HEK293 (cell line): Measurements from ENCODE around the gene SKIL.

Experiments
- CTCF ChIA-PET: fragments of 350-600 bp; formaldehyde crosslinking; extraction: SDS; loops from one replicate; lab custom pipeline; 2021; ENCODE audit warnings: antibody characterized with exemption; lab: Yijun Ruan, JAX
- POLR2A ChIA-PET: fragments of 300-600 bp; formaldehyde crosslinking; extraction: SDS; loops from one replicate; lab custom pipeline; 2020; ENCODE audit warnings: antibody characterized with exemption, inconsistent platforms; lab: Yijun Ruan, JAX
- H3K27ac ChIP-seq: fragments of 200-500 bp; sonication (Bioruptor generic); 2 replicates; pipeline ENCODE4 v1.5.1; 2014; ENCODE audit warnings: low read depth, low read length, control low read depth, inconsistent platforms; ENCODE audit errors: extremely low read depth
- H3K36me3 ChIP-seq, 2 experiments: fragments of 200-500 bp in 1 of 2; sonication (Bioruptor generic) in 1 of 2; 1 replicate in 1 of 2; 2 replicates in 1 of 2; pipeline ENCODE4 v1.5.1; 2014 to 2017; ENCODE audit warnings: inconsistent platforms in 2 of 2, low read length in 2 of 2; ENCODE audit not compliant: control insufficient read depth in 2 of 2, insufficient read depth in 1 of 2
- H3K4me1 ChIP-seq: fragments of 200-500 bp; sonication (Bioruptor generic); 2 replicates; pipeline ENCODE4 v1.5.1; 2014; ENCODE audit warnings: mild to moderate bottlenecking, low read length, inconsistent platforms; ENCODE audit not compliant: control insufficient read depth, insufficient read depth
- H3K4me3 ChIP-seq: 2 replicates; pipeline ENCODE4 v1.5.1; 2011; ENCODE audit warnings: low read depth, mild to moderate bottlenecking, control low read depth, low read length, moderate library complexity
- H3K9me3 ChIP-seq: fragments of 200-500 bp; sonication (Bioruptor generic); 2 replicates; pipeline ENCODE4 v1.5.1; 2014; ENCODE audit warnings: low read depth, low read length, inconsistent platforms; ENCODE audit not compliant: control insufficient read depth, insufficient read depth
- HOXC10 ChIP-seq: sonication (generic); formaldehyde crosslinking; IDR thresholded peaks from 2 replicates; pipeline ENCODE4 v1.8.1; 2023; ENCODE audit warnings: mild to moderate bottlenecking, missing genetic modification reagents
- YY1 ChIP-seq: fragments of 450-650 bp; formaldehyde crosslinking; IDR thresholded peaks from 2 replicates; pipeline ENCODE4 v1.5.1; 2018; ENCODE audit warnings: missing biosample characterization, missing genetic modification characterization
- ZFHX2 ChIP-seq: fragments of 450-650 bp; formaldehyde crosslinking; conservative IDR thresholded peaks from 2 replicates; pipeline ENCODE4 v1.5.1; 2016; ENCODE audit warnings: missing biosample characterization, missing genetic modification characterization
- ZNF112 ChIP-seq: fragments of 450-650 bp; formaldehyde crosslinking; IDR thresholded peaks from 2 replicates; pipeline ENCODE4 v1.5.0; 2017; ENCODE audit warnings: missing biosample characterization, missing genetic modification characterization
- ZNF132 ChIP-seq: fragments of 450-650 bp; formaldehyde crosslinking; IDR thresholded peaks from 2 replicates; pipeline ENCODE4 v1.5.1; 2017; ENCODE audit warnings: missing biosample characterization, missing genetic modification characterization, borderline replicate concordance
- ZNF175 ChIP-seq: fragments of 450-650 bp; formaldehyde crosslinking; IDR thresholded peaks from 2 replicates; pipeline ENCODE4 v1.5.1; 2016; ENCODE audit warnings: missing biosample characterization, missing genetic modification characterization
- ZNF239 ChIP-seq: fragments of 450-650 bp; formaldehyde crosslinking; IDR thresholded peaks from 2 replicates; pipeline ENCODE4 v1.5.1; 2016; ENCODE audit warnings: missing biosample characterization, missing genetic modification characterization
- ZNF248 ChIP-seq: fragments of 450-650 bp; formaldehyde crosslinking; IDR thresholded peaks from 2 replicates; pipeline ENCODE4 v1.5.1; 2017; ENCODE audit warnings: missing biosample characterization, missing genetic modification characterization
- ZNF324 ChIP-seq: fragments of 450-650 bp; formaldehyde crosslinking; IDR thresholded peaks from 2 replicates; pipeline ENCODE4 v1.5.1; 2016; ENCODE audit warnings: missing biosample characterization, missing genetic modification characterization
- ZNF404 ChIP-seq: fragments of 450-650 bp; formaldehyde crosslinking; IDR thresholded peaks from 2 replicates; pipeline ENCODE4 v1.5.1; 2017; ENCODE audit warnings: missing biosample characterization, missing genetic modification characterization
- ZNF529 ChIP-seq: fragments of 450-650 bp; formaldehyde crosslinking; IDR thresholded peaks from 2 replicates; pipeline ENCODE4 v1.5.1; 2017; ENCODE audit warnings: missing genetic modification characterization, missing biosample characterization; ENCODE audit not compliant: insufficient replicate concordance
- ZNF585B ChIP-seq: fragments of 450-650 bp; formaldehyde crosslinking; IDR thresholded peaks from 2 replicates; pipeline ENCODE4 v1.5.1; 2016; ENCODE audit warnings: missing biosample characterization, missing genetic modification characterization
- ZNF596 ChIP-seq: fragments of 450-650 bp; IDR thresholded peaks from 2 replicates; pipeline ENCODE4 v1.5.0; 2018; ENCODE audit warnings: missing biosample characterization, mild to moderate bottlenecking, missing genetic modification characterization, moderate library complexity
- ZNF610 ChIP-seq: fragments of 450-650 bp; formaldehyde crosslinking; IDR thresholded peaks from 2 replicates; pipeline ENCODE4 v1.5.1; 2016; ENCODE audit warnings: missing biosample characterization, missing genetic modification characterization, borderline replicate concordance
- ZNF791 ChIP-seq: fragments of 450-650 bp; formaldehyde crosslinking; IDR thresholded peaks from 2 replicates; pipeline ENCODE4 v1.5.1; 2016; ENCODE audit warnings: missing biosample characterization, missing genetic modification characterization
- ZNF792 ChIP-seq: fragments of 450-650 bp; formaldehyde crosslinking; IDR thresholded peaks from 2 replicates; pipeline ENCODE4 v1.5.1; 2016; ENCODE audit warnings: missing biosample characterization, missing genetic modification characterization
- ZXDB ChIP-seq: fragments of 450-650 bp; formaldehyde crosslinking; IDR thresholded peaks from 2 replicates; pipeline ENCODE4 v1.5.1; 2016; ENCODE audit warnings: missing biosample characterization, missing genetic modification characterization
- TF ChIP-seq, protein P1 (sequence below): IDR thresholded peaks from 2 replicates; pipeline ENCODE4 v1.6.1; 2011; ENCODE audit warnings: mild to moderate bottlenecking, low read depth, low read length, borderline replicate concordance
- TF ChIP-seq, protein P2 (sequence below): fragments of 450-650 bp; formaldehyde crosslinking; IDR thresholded peaks from 2 replicates; pipeline ENCODE4 v1.5.1; 2017; ENCODE audit warnings: missing biosample characterization, missing genetic modification characterization
- TF ChIP-seq, protein P3 (sequence below): fragments of 450-650 bp; formaldehyde crosslinking; IDR thresholded peaks from 2 replicates; pipeline ENCODE4 v1.5.1; 2016; ENCODE audit warnings: missing biosample characterization, missing genetic modification characterization, borderline replicate concordance
- TF ChIP-seq, protein P4 (sequence below): fragments of 450-650 bp; formaldehyde crosslinking; IDR thresholded peaks from 2 replicates; pipeline ENCODE4 v1.5.1; 2016; ENCODE audit warnings: missing biosample characterization, missing genetic modification characterization

Gene SKIL

DNA sequence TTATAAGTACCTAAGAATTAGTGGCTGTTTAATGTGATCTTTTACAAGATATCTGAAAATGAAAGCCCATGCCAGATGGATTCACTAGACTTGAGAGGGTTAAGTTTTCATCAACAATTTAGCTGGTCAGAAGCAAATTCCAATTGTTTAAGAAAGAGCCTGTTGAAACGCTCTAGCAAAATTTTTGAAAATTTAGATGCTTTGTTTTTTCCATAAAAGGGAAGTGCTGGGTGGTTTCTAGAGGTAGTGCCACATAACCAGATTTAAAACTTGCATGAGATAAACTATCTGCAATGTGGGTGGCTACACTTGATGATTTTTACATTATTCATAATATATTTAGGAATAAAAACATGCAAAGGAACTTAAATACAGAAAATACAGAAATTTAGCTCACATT is 48.5 kb upstream of the SKIL start:
- ChIA-PET POLR2A (interaction anchor here (1.5 kb wide), 1 partner anchor 74 kb away, joined by 3 read pairs; no protein-coding TSS in a partner anchor), CTCF (interaction anchor here (0.7 to 1.6 kb wide), 8 partner anchors 11 to 503 kb away, joined by 3 to 9 read pairs (median 6); no protein-coding TSS in a partner anchor)
- no peaks in the 10 kb centered on the region; a peak in 1 of 3 replicates for H3K36me3 ChIP-seq
- H3K4me1 ChIP-seq = no peaks in the 10 kb centered on the region
- no peak for TF ChIP-seq ZNF175 (tag by site-specific recombination)
- TF ChIP-seq, protein P1, sequence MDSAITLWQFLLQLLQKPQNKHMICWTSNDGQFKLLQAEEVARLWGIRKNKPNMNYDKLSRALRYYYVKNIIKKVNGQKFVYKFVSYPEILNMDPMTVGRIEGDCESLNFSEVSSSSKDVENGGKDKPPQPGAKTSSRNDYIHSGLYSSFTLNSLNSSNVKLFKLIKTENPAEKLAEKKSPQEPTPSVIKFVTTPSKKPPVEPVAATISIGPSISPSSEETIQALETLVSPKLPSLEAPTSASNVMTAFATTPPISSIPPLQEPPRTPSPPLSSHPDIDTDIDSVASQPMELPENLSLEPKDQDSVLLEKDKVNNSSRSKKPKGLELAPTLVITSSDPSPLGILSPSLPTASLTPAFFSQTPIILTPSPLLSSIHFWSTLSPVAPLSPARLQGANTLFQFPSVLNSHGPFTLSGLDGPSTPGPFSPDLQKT = no peak
- TF ChIP-seq, protein P2, sequence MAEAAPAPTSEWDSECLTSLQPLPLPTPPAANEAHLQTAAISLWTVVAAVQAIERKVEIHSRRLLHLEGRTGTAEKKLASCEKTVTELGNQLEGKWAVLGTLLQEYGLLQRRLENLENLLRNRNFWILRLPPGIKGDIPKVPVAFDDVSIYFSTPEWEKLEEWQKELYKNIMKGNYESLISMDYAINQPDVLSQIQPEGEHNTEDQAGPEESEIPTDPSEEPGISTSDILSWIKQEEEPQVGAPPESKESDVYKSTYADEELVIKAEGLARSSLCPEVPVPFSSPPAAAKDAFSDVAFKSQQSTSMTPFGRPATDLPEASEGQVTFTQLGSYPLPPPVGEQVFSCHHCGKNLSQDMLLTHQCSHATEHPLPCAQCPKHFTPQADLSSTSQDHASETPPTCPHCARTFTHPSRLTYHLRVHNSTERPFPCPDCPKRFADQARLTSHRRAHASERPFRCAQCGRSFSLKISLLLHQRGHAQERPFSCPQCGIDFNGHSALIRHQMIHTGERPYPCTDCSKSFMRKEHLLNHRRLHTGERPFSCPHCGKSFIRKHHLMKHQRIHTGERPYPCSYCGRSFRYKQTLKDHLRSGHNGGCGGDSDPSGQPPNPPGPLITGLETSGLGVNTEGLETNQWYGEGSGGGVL = no peak
- TF ChIP-seq ZNF529 (tag by site-specific recombination) = no peak
- no peak for TF ChIP-seq ZXDB
- TF ChIP-seq ZNF248 (tag by site-specific recombination) = no peak
- TF ChIP-seq ZNF112 = no peak
- TF ChIP-seq, all 188 proteins: peak for 0
- no peaks in the 10 kb centered on the region for H3K9me3 ChIP-seq
- no peak overlapping the region for H3K4me3 ChIP-seq
- no peak overlapping the region for H3K27ac ChIP-seq

DNA sequence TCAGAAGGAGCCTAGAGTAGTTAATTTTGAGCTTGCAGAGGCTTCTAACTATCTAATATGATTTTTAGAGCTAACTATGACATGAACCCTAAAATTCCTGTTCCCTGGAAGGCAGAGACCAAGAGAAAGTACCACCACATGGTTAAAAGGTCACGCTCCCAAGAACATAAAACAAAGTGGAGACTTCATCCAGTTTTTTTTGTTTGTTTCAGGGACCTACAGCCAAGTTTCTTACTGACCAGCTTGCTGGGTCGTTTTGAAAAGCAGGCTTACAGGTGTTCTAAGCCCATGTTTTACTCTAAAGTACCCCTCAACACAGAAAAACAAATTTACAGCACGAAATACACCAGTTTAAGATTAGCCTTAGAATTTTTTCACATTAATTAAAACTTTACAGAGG is 39.6 kb upstream of the SKIL start:
- Histone ChIP-seq H3K4me1 (no peaks in the 10 kb centered on the region), H3K9me3 (no peaks in the 10 kb centered on the region), H3K4me3 (no peak overlapping the region), H3K36me3 (no peaks in the 10 kb centered on the region), H3K27ac (no peak overlapping the region)
- ChIA-PET CTCF (interaction anchor here (0.6 kb wide), 1 partner anchor 96 kb away, joined by 3 read pairs; no protein-coding TSS in a partner anchor), POLR2A (no interaction called here)
- TF ChIP-seq ZNF324 (tag by site-specific recombination) = no peak
- no peak for TF ChIP-seq ZNF792 (tag by site-specific recombination)
- TF ChIP-seq, protein P1 = no peak
- no peak for TF ChIP-seq ZFHX2 (tag by site-specific recombination)
- TF ChIP-seq ZXDB = no peak
- TF ChIP-seq ZNF404 (tag by site-specific recombination) = no peak
- TF ChIP-seq ZNF596 (tag by site-specific recombination) = no peak
- TF ChIP-seq ZNF529 (tag by site-specific recombination) = no peak
- TF ChIP-seq ZNF610 = no peak
- TF ChIP-seq ZNF132 (tag by site-specific recombination) = no peak
- TF ChIP-seq, protein P3, sequence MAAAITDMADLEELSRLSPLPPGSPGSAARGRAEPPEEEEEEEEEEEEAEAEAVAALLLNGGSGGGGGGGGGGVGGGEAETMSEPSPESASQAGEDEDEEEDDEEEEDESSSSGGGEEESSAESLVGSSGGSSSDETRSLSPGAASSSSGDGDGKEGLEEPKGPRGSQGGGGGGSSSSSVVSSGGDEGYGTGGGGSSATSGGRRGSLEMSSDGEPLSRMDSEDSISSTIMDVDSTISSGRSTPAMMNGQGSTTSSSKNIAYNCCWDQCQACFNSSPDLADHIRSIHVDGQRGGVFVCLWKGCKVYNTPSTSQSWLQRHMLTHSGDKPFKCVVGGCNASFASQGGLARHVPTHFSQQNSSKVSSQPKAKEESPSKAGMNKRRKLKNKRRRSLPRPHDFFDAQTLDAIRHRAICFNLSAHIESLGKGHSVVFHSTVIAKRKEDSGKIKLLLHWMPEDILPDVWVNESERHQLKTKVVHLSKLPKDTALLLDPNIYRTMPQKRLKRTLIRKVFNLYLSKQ (tag by site-specific recombination) = no peak
- no peak for TF ChIP-seq HOXC10 (CRISPR knock-in tag)
- no peak for TF ChIP-seq YY1 (tag by site-specific recombination)
- TF ChIP-seq ZNF791 (tag by site-specific recombination) = no peak
- TF ChIP-seq ZNF585B (tag by site-specific recombination) = no peak
- TF ChIP-seq ZNF239 (tag by site-specific recombination) = no peak
- TF ChIP-seq, protein P4, sequence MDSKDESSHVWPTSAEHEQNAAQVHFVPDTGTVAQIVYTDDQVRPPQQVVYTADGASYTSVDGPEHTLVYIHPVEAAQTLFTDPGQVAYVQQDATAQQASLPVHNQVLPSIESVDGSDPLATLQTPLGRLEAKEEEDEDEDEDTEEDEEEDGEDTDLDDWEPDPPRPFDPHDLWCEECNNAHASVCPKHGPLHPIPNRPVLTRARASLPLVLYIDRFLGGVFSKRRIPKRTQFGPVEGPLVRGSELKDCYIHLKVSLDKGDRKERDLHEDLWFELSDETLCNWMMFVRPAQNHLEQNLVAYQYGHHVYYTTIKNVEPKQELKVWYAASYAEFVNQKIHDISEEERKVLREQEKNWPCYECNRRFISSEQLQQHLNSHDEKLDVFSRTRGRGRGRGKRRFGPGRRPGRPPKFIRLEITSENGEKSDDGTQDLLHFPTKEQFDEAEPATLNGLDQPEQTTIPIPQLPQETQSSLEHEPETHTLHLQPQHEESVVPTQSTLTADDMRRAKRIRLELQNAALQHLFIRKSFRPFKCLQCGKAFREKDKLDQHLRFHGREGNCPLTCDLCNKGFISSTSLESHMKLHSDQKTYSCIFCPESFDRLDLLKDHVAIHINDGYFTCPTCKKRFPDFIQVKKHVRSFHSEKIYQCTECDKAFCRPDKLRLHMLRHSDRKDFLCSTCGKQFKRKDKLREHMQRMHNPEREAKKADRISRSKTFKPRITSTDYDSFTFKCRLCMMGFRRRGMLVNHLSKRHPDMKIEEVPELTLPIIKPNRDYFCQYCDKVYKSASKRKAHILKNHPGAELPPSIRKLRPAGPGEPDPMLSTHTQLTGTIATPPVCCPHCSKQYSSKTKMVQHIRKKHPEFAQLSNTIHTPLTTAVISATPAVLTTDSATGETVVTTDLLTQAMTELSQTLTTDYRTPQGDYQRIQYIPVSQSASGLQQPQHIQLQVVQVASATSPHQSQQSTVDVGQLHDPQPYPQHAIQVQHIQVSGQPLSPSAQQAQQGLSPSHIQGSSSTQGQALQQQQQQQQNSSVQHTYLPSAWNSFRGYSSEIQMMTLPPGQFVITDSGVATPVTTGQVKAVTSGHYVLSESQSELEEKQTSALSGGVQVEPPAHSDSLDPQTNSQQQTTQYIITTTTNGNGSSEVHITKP = no peak
